Ectodermal cell (in vitro differentiated cells): Measurements from ENCODE around the gene CNBD2.
"Not testable (repeated sequence)": the region's sequence is repeated elsewhere in the genome, so short reads cannot be mapped to it uniquely, and the experiment has no call there.

ENCODE experiments used
- H3K27ac ChIP-seq: 2 replicates; pipeline ENCODE4 v1.7.0; 2013; ENCODE audit warnings: mild to moderate bottlenecking, low read depth, low read length; ENCODE audit not compliant: insufficient read depth, poor library complexity, severe bottlenecking
- H3K27me3 ChIP-seq: 2 replicates; pipeline ENCODE4 v1.7.0; 2013; ENCODE audit warnings: mild to moderate bottlenecking, low read length; ENCODE audit not compliant: insufficient read depth, control insufficient read depth, poor library complexity, severe bottlenecking
- H3K36me3 ChIP-seq: one replicate; pipeline ENCODE4 v1.7.0; 2013; ENCODE audit warnings: low read length; ENCODE audit not compliant: control insufficient read depth, insufficient read depth
- H3K4me1 ChIP-seq: one replicate; pipeline ENCODE4 v1.7.0; 2013; ENCODE audit warnings: low read length; ENCODE audit not compliant: control insufficient read depth, insufficient read depth
- H3K4me3 ChIP-seq: 2 replicates; pipeline ENCODE4 v1.7.0; 2013; ENCODE audit warnings: low read depth, low read length, control low read depth; ENCODE audit not compliant: insufficient read depth
- H3K9me3 ChIP-seq: 2 replicates; pipeline ENCODE4 v1.7.0; 2013; ENCODE audit warnings: mild to moderate bottlenecking, low read length, moderate library complexity; ENCODE audit not compliant: control insufficient read depth
- WGBS, 2 experiments: methylation state at CpG; one replicate each; pipeline ENCODE4 v1.1.7; 2013; ENCODE audit warnings: missing lambda C conversion rate in 2 of 2; 5-methylcytosine and 5-hydroxymethylcytosine counted together

Gene CNBD2

DNA sequence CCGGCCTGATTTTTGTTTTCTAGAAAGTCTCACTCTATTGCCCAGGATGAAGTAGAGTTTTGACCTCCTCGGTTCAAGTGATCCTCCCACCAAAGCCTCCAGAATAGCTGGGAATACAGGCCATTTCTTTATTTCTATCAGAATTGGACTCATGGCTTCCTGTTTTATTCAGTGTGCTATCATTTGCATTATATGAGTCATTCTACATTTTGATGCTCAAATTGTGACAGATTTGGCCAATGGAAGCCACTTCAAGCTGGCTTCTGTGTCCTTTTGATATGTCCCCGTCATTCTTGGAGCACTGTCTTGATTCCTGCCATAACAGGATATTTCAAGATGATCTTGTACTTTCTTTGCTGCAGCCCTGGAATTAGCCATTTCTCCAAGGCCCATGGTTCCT lies 75.1 kb downstream of the CNBD2 start:
- 92 to 97% methylated on average over 3 of the region's 3 CpGs for WGBS, 2 experiments
- no peaks in the 10 kb centered on the region for H3K4me1 ChIP-seq
- H3K36me3 ChIP-seq: no peaks in the 10 kb centered on the region
- no peaks in the 10 kb centered on the region for H3K9me3 ChIP-seq
- no peaks in the 10 kb centered on the region for H3K27me3 ChIP-seq
- H3K4me3 ChIP-seq: no peak overlapping the region
- H3K27ac ChIP-seq: no peak overlapping the region

DNA sequence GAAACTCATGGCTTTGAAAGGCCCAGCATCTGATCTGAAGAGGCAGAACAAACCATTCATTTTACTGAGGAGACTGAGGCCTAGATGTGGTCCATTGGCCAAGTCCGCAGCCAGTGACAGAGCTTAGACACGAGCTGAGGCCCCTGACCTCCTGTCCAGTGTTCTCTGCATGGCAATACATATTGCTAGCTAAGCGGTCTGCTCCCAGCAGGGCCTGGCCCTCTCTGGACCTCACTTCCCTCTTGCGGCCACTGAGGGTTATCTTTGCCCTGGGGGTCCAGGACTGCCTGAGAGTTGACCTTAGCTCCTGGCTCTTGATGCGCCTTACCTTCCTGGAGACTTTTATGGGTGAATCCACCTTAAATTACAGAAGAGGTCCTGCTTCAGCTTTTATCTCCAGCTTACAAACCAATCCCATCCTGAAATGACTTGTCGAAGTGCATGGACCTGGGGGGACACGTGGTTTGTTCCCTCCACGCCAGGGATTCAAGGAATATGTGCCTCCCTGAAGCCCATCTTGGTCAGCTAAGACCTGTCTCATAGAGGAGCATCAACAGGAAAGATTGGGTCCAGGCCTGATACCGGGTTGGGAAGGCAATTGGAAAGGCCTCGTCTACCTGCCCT lies 75.6 kb downstream of the CNBD2 start:
- no peaks in the 10 kb centered on the region for H3K27me3 ChIP-seq
- H3K9me3 ChIP-seq: no peaks in the 10 kb centered on the region
- H3K4me3 ChIP-seq: no peak overlapping the region
- H3K4me1 ChIP-seq: no peaks in the 10 kb centered on the region
- 93 to 94% methylated on average over 10 of the region's 10 CpGs for WGBS, 2 experiments
- H3K36me3 ChIP-seq: no peaks in the 10 kb centered on the region
- H3K27ac ChIP-seq: no peak overlapping the region

DNA sequence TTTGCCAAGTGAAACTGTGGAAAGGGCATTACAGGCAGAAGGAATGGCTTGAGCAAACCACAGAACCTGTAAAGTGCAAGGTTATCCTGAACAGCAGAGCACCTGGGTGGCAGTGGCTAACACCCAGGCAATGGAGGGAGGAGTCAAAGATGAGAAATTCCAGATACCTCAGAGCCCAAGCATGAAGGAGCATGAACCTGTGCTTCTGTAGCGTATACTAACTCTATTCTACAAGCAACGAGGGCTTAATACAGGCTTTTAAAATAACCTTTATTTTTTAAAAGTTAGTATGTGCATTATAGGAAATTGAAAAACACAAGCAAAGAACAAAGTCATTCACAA lies 77.0 kb downstream of the CNBD2 start:
- H3K36me3 ChIP-seq: no peaks in the 10 kb centered on the region

DNA sequence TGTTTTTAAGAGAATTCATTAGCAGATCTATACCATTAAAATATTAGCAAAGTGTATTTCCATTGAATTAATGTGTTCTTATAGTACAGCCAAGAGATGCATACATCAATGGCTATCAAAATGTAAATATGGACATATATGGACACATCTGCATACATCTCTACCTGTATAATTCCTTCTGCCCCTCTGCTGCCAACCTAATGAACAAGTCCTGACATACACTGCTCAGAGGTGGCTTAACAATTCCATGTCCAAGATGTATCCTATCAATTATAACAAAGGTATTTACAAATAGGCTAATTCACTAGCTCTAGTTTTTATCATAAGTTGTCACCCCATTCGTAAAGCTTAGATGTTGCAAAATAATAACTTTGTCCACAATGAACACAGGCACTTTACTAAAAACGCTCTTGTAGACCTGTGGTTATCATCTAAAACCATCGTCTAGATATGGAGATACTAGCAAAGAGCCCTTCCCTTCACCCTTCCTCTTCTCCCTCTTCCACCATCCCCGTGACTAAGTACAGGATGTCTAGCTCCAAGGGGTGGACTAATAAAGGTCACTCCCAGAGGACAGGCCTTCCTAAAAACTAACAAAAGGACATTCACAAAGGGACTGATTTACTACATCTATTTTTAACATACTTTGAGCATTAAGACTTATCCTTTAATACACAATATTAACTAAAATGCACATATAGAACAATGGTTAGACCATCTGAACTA lies 77.8 kb downstream of the CNBD2 start:
- not testable (repeated sequence) for H3K4me3 ChIP-seq, H3K4me1 ChIP-seq, H3K36me3 ChIP-seq, H3K9me3 ChIP-seq, H3K27me3 ChIP-seq, H3K27ac ChIP-seq
- 90 to 91% methylated on average over 4 of the region's 4 CpGs for WGBS, 2 experiments

More for the DNA sequence above, 77.0 kb downstream of the CNBD2 start:
- Histone ChIP-seq H3K4me1 (no peaks in the 10 kb centered on the region), H3K9me3 (no peaks in the 10 kb centered on the region), H3K4me3 (no peak overlapping the region), H3K27ac (no peak overlapping the region), H3K27me3 (no peaks in the 10 kb centered on the region)
- 90% methylated on average over 2 of the region's 2 CpGs; no CpG with 5 or more reads in 1 of the 2 experiments for WGBS, 2 experiments

DNA sequence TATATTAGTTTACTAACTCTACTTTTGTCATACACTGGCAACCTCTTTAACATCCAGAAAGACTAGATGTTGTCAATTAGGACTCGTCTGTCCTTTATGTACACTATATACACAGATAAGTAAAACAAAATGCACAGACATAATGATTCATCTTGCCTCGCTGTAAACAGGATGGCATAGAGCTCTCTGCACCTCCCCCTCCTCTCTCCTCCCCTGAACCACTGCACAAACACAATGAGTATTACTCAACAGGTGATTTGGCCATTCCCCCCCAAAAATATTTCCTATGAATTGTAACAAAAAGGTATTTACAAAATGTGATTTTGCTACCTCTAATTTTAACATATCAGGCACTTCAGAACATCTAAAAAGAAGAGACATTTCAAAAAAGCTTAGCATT lies 81.0 kb downstream of the CNBD2 start:
- peak overlapping the region; percentile 78 for H3K4me3 ChIP-seq
- not testable (repeated sequence) for H3K27ac ChIP-seq, H3K9me3 ChIP-seq, H3K27me3 ChIP-seq, H3K36me3 ChIP-seq, H3K4me1 ChIP-seq
- WGBS, 2 experiments: 33 to 36% methylated on average over 2 of the region's 2 CpGs

DNA sequence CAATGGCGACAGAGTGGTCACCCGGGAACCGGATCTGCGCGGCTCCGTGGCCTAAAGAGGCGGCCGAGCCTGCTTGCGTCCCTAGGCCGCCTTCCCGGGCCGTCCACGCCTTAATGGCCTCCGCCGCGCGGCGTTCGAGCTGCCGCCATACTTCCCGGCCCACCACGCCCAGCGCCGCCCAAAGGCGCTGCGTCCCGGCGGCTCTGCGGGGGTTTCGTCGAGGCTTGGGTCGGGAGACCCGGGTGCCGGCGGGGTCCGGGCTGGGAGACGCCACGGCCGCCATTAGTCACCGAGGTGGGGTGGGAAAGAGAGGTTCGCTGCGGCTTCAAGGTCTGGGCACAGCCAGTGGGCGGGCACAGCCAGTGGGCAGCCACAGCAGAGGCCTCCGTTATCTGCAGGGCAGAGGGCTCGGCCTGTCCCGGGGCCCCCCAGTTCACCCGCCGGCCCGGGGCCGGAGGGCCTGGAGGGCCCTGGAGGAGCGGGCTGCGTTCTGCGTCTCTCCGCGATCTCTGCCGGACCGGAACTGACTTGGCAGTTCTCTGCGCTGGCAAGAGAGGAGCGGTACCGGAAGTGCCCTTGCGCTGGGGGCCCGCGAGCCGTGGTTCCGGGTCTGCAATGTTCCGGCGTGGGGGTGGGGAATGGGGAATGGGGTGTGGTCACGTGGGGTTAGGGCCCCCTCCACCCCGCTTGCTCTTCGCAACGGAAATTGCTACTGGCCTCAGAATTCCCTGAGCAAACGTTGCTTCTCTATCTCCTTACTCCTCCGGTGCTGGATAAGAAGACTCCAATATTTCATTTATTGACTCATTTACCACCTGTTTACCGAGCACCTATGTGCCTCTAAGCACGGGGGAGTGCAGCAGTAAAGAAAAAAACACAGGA lies 82.3 kb downstream of the CNBD2 start:
- Histone ChIP-seq H3K9me3 (no peaks in the 10 kb centered on the region), H3K27ac (peak overlapping the region; percentile 73), H3K4me3 (peak overlapping the region; percentile 78), H3K27me3 (no peaks in the 10 kb centered on the region), H3K36me3 (no peaks in the 10 kb centered on the region), H3K4me1 (no peaks in the 10 kb centered on the region)
- WGBS, 2 experiments: 8 to 9% methylated on average over 75 of the region's 75 CpGs

DNA sequence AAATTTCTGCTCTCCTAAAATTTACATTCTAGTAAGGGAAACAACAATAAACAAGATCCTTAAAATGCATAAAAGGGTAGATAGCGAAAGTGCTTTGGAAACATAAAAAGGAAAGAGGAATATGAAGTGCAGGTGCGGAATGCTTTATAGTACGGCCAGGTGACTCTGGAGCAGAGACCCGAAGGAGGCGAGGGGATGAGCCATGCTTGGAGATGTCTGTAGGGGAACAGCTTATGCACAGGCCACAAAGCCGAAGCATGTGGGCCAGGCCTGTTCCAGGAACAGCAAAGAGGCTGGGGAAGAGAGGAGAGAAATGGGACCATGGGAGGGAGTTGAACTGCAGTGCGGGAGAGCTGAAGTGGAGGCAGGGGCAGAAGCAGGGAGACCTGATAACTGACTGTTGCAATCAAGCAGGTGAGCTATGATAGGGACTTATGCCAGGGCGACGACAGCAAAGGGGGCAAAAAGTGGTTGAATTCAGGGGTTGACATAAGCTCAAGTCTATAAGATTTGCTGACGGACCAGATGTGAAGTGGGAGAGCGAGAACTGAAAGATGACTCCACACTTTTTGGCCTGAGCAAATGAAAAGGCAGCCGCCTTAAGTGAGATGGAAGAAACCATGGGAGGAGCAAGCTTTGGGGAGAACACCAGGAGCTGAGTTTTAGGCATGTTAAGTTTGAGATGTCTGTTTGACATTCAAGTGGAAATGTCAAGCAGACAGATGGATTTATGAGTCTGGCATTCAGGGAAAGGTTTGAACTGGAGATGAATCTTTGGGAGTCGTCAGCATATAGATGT lies 83.1 kb downstream of the CNBD2 start:
- Histone ChIP-seq H3K27ac (no peak overlapping the region), H3K36me3 (no peaks in the 10 kb centered on the region), H3K4me1 (no peaks in the 10 kb centered on the region), H3K4me3 (peak overlapping the region; percentile 78), H3K9me3 (no peaks in the 10 kb centered on the region), H3K27me3 (no peaks in the 10 kb centered on the region)
- WGBS, 2 experiments: 86 to 88% methylated on average over 13 of the region's 13 CpGs

DNA sequence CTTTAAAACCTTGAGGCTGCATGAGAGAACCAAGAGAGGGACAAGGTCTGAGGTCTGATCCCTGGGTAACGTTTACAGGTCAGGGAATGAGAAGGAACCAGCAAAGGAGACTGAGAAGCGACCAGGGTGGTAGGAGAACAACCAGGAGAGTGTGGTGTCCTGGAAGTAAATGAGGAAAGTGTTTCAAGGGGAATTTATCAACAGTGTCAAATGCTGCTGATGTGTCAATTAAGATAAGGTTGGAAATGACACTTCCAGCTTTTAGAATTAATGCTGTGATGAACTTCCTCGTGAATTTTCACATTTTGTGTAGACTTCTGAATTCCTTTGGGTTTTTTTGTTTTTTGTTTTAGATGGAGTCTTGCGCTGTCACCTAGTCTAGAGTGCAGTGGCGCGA lies 83.7 kb downstream of the CNBD2 start:
- Histone ChIP-seq H3K36me3 (no peaks in the 10 kb centered on the region), H3K27ac (no peak overlapping the region), H3K9me3 (no peaks in the 10 kb centered on the region), H3K27me3 (no peaks in the 10 kb centered on the region), H3K4me1 (no peaks in the 10 kb centered on the region), H3K4me3 (no peak overlapping the region)
- WGBS, 2 experiments: 81 to 93% methylated on average over 6 of the region's 6 CpGs

DNA sequence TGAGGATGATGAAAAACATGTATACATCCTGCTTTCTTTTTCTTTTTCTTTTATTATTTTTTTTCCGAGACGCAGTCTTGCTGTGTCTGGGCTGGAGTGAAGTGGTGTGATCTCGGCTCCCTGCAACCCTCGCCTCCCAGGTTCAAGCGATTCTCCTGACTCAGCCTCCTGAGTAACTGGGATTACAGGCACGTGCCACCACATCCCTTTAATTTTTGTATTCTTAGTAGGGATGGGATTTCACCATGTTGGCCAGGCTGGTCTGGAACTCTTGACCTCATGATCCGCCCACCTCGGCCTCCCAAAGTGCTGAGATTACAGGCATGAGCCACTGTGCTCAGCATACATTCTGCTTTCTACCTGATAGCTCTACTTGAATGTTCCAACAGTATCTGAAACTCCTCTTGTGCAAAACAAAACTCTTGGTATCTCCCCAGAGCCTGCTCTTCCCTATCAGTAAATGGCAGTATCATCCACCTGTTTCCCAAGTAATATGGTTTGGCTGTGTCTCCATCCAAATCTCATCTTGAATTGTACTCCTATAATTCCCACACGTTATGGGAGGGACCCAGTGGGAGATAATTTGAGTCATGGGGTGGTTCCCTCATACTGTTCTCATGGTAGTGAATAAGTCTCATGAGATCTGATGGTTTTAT lies 85.6 kb downstream of the CNBD2 start:
- not testable (repeated sequence) for H3K27me3 ChIP-seq, H3K4me3 ChIP-seq, H3K36me3 ChIP-seq, H3K4me1 ChIP-seq, H3K9me3 ChIP-seq, H3K27ac ChIP-seq
- WGBS, 2 experiments: 87 to 89% methylated on average over 9 of the region's 9 CpGs
